Rectal smooth muscle tissue (tissue), 1 donor: ENCODE measurements around the gene IRF2BP2.

Experiments
- H3K27ac ChIP-seq: one replicate; pipeline ENCODE4 v1.7.0; 2013; ENCODE audit warnings: low read depth, low read length, inconsistent platforms
- H3K27me3 ChIP-seq: one replicate; pipeline ENCODE4 v1.7.0; 2013; ENCODE audit warnings: low read length; ENCODE audit not compliant: control insufficient read depth, insufficient read depth
- H3K36me3 ChIP-seq: one replicate; pipeline ENCODE4 v1.7.0; 2013; ENCODE audit warnings: low read length; ENCODE audit not compliant: control insufficient read depth, insufficient read depth
- H3K4me1 ChIP-seq: one replicate; pipeline ENCODE4 v1.7.0; 2013; ENCODE audit warnings: low read length; ENCODE audit not compliant: control insufficient read depth, insufficient read depth
- H3K4me3 ChIP-seq: one replicate; pipeline ENCODE4 v1.7.0; 2013; ENCODE audit warnings: low read length
- H3K9ac ChIP-seq: one replicate; pipeline ENCODE4 v1.7.0; 2013; ENCODE audit warnings: low read length

IRF2BP2 gene

DNA sequence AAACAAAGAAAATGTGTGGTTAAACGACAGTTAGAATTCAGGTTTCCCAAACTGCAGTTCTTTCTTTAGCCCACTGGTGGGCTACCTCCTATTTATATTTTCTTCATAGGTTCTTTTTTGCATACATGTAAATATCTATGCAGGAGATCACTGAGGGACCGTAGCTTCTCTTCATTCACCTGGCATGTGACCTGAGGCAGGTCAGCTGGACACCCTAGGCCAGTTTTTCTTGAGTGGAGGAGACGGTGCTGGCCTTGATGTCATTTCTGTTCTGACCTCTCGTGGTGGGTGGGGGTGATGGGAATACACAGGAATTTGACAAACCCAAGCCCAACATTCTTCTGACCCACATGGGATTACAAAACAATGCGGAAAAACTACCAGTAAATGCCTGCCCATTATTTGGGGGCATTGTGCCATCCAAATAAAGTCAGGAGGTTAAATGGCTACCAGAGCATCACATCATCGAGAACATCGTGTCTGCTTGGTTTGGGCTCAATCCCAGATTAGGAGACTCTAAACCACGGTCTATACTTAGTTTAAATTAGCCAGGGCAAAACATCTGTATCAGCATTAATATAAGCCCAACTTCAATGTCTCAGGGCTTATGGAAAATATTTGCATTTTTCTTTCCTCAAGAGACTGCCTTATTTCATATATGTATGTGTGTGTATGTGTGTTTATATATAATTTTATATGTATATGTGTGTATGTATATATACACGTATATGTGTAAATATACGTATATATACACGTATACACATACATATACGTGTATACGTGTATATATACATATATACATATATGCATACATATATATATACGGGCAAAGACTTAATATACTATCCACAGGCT, 7.4 kb upstream of the IRF2BP2 start:
- H3K4me3 ChIP-seq: no peak overlapping the region
- H3K9ac ChIP-seq: no peak overlapping the region
- peaks cover 21% of the 10 kb centered on the region for H3K4me1 ChIP-seq
- H3K27me3 ChIP-seq: no peaks in the 10 kb centered on the region
- H3K36me3 ChIP-seq: no peaks in the 10 kb centered on the region
- H3K27ac ChIP-seq: no peak overlapping the region

DNA sequence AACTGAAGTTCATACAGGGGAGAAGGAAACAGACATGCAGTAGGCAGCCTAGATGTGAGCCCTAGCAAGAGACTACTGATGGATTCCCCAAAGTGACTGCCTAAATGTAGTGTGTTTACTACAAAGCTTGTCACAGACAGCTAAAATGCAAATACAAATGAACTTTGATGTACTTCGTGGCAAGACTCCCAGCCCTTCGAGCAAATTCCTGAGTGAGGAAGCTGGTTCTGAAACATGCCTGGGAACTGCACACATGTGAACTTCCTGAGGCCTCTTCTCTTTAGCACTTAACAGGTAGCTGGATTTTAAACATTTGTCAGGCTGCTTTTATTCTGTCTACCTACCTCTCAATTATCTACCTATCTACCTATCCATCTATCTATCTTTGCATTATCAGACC, 6.7 kb upstream of the IRF2BP2 start:
- no peak overlapping the region for H3K27ac ChIP-seq
- no peak overlapping the region for H3K4me3 ChIP-seq
- no peak overlapping the region for H3K9ac ChIP-seq
- H3K27me3 ChIP-seq: no peaks in the 10 kb centered on the region
- H3K4me1 ChIP-seq: peaks cover 28% of the 10 kb centered on the region
- H3K36me3 ChIP-seq: no peaks in the 10 kb centered on the region

DNA sequence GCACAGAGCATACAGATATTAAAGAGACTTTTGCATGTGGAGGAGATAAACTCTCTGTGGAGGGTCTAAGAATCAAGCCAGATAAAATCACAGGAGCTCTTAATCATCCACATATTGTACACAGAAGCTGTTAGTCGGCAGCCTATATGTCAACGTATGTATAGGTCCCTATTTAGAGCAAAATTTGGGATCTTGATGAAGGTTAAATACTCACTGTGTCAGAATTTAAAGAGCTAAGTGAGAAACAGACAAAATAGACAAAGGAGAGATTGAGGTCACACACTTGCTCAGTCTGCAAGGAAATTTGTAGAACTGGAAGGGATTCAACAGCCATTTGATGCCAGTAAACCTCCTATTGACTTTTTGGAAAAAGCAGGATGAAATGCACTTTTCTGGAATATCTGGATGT, 4.1 kb upstream of the IRF2BP2 start:
- Histone ChIP-seq H3K4me3 (no peak overlapping the region), H3K27me3 (no peaks in the 10 kb centered on the region), H3K36me3 (no peaks in the 10 kb centered on the region), H3K9ac (no peak overlapping the region), H3K27ac (peak overlapping the region; percentile 99), H3K4me1 (peaks cover 32% of the 10 kb centered on the region)

DNA sequence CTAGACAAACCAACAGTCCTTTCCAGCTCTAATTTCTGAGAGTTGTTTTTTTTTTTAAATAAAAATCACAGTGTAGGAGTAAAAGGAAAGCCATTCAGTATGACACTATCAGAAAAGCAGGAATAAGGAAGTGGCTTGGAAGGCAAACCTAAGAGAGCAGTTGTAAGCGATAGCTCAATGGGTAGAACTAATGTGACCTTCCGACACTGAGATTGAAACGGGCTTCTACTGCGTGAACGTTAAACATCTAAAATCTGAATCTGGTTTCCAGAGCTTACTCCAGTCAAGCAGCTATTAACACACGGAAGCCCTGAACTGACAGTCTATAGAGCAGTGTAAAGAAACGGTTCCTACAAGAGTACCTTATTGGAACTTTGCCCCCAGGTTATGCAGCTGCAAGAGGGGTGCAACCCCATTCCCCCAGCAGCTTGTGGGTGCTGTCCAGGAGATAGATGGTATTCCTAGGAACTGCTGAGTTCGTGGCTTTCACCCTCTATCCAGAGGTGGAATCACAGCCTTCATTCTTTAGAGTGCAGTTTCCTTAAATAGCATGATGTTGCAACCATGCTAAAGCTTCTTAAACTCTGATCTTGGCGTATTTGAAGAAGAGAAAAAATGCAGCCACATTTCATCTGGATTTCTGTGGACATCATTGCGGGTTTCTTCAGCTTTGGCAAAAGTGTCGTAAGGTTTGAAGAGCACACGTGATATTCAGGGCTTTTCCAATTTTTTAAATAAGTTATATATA, 3.3 kb upstream of the IRF2BP2 start:
- peaks cover 27% of the 10 kb centered on the region for H3K4me1 ChIP-seq

DNA sequence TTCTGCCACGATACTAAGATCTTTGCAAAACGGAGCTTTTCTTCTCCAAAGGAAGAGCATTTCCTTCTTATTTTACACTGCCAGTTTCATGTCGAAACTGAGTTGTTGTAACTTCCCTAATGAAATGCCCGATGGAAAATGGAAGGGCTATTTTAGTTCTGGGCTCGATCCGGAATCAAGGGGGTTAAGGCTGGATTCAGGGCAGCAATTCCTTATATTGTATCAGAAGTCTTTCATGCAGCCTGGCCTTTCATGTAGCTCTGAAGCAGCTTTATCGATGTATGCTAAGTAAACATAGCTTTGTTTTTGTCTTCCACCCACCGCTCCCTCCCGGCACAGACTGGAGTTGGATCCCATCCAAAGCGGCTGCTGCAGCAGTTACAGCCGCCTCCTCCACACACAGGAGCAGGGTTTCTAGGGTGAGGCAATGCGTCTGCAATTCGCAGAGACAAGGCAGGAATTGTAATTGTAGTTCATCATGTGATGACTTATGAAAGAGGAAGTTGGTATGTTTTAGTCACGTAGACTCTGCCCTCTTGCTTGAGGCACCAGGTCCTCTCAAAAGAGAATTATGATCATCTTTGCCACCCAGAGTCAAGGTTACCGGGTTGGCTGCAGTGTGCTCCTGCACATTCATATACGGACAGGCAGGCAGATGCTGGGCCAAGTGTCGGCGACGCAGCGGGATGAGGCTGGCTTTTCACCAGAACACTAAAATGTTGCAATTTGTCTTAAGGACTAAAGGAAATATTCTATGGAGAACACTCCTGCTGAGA, 2.6 kb upstream of the IRF2BP2 start:
- peaks cover 9% of the 10 kb centered on the region for H3K36me3 ChIP-seq
- H3K4me3 ChIP-seq: peak overlapping the region; percentile 57
- peaks cover 27% of the 10 kb centered on the region for H3K4me1 ChIP-seq
- H3K9ac ChIP-seq: peak overlapping the region; percentile 7
- H3K27me3 ChIP-seq: no peaks in the 10 kb centered on the region
- H3K27ac ChIP-seq: peak overlapping the region; percentile 99

More for the DNA sequence above, 3.3 kb upstream of the IRF2BP2 start:
- Histone ChIP-seq H3K4me3 (peak overlapping the region; percentile 23), H3K9ac (no peak overlapping the region), H3K27me3 (no peaks in the 10 kb centered on the region), H3K36me3 (peaks cover 1% of the 10 kb centered on the region), H3K27ac (peak overlapping the region; percentile 99)

DNA sequence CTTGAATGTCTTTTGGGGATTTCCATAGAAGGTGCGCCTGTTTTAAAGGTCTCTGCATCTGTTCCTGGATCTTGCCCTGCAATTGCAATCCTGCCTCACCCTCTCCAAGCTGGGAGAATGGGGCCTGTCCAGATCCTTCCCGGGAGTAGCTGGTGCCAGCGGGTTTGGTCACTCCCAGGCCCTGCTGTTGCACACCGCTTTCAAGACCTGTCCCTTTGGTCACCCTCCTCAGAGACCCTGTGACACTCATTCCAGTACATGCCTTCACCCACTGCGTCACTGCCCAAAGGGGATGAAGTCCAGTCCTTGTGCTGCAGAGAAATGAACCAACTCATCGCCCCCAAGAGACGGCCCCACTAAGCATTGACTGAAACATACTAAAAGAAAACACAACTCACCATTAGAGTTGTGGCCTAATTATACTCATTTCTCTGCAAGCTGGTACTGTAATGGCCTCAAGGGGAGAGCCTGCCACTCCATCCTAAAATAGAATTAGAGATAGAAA, 1.9 kb upstream of the IRF2BP2 start:
- Histone ChIP-seq H3K9ac (peak overlapping the region; percentile 64), H3K36me3 (peaks cover 15% of the 10 kb centered on the region), H3K27ac (peak overlapping the region; percentile 99), H3K4me3 (peak overlapping the region; percentile 57), H3K4me1 (peaks cover 27% of the 10 kb centered on the region), H3K27me3 (no peaks in the 10 kb centered on the region)

DNA sequence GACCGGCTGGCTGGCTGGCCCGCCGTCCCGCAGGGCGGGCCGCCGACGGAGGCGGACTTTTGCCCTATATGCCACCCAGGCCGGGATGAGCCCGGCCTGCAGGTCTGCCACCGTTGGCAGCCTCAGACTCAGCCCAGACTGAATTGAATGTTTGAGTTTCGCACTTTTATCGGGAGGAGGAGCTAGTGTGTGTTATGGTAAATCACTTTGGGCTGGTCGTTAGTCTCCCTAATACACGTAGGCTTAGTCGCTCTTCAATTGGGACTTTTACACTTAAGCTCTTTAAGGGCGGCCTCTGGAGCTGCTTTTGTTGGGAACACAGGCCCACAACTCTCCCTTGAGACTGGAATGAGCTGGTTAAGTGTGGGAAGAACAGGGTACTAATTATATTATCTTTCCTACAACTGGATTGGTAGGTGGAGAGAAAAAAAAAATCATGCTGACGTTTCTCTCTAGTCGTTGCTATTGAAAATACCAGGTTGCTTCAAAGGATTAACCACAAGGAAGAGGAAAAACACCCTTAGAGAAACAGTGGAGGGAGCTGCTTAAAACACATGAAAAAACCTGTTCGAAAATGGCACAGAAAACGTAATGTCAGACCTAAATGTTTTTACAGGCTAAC, 1.4 kb upstream of the IRF2BP2 start:
- H3K36me3 ChIP-seq: peaks cover 16% of the 10 kb centered on the region
- peak overlapping the region; percentile 64 for H3K9ac ChIP-seq
- H3K27me3 ChIP-seq: no peaks in the 10 kb centered on the region
- H3K4me3 ChIP-seq: peak overlapping the region; percentile 57
- peaks cover 27% of the 10 kb centered on the region for H3K4me1 ChIP-seq
- H3K27ac ChIP-seq: peak overlapping the region; percentile 99

DNA sequence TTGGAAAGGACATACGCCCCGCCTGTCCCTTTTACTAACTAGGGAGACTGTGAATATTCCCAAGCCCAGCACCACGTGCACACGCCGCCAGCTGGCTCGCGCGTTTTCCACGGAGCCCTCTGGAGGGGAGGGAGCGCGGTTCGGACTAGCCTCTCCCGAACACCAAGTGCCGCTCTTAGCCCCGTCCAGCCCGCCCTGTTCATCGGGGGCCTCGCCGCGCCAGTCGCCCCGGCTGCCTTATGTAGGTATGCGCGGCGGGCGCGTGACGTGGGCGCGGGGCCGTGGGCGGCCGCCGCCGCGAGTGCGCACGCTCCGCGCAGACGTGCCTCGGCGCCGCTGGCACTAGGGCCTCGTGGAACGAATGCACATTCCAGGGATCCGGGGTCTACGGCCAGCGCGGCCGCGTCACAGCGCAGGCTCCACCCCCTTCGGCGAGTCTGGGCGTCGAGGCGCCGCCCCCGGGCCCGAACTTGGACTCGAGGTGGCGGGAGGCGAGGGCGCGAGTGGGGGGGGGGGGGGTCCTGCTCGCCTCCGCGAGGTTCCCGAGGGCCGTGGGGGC, 767 bp upstream of the IRF2BP2 start:
- H3K27ac ChIP-seq: peak overlapping the region; percentile 99
- H3K9ac ChIP-seq: peak overlapping the region; percentile 85
- no peaks in the 10 kb centered on the region for H3K27me3 ChIP-seq
- H3K4me1 ChIP-seq: peaks cover 27% of the 10 kb centered on the region
- H3K4me3 ChIP-seq: peak overlapping the region; percentile 88
- H3K36me3 ChIP-seq: peaks cover 16% of the 10 kb centered on the region

DNA sequence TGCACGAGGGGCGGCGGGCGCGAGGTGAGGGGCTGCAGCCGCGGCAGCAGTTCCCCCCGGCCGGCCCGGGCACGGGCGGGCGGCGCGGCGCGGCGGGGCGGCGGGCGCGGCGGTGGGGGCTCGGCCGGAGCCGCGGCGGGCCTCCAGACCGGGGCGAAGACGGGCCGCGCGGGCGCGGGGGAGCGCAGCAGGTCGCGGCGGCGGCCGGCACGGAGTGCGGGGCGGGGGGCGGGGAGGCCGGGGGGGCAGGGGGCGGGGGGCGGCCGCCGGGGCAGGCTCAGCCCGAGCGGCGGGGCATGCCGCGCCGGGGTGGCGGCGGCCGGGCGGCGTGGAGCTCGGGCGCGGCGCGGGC, 311 bp downstream of the IRF2BP2 start:
- no peak overlapping the region for H3K9ac ChIP-seq
- peaks cover 16% of the 10 kb centered on the region for H3K36me3 ChIP-seq
- H3K4me3 ChIP-seq: peak overlapping the region; percentile 88
- H3K27ac ChIP-seq: peak overlapping the region; percentile 99
- no peaks in the 10 kb centered on the region for H3K27me3 ChIP-seq
- peaks cover 27% of the 10 kb centered on the region for H3K4me1 ChIP-seq

DNA sequence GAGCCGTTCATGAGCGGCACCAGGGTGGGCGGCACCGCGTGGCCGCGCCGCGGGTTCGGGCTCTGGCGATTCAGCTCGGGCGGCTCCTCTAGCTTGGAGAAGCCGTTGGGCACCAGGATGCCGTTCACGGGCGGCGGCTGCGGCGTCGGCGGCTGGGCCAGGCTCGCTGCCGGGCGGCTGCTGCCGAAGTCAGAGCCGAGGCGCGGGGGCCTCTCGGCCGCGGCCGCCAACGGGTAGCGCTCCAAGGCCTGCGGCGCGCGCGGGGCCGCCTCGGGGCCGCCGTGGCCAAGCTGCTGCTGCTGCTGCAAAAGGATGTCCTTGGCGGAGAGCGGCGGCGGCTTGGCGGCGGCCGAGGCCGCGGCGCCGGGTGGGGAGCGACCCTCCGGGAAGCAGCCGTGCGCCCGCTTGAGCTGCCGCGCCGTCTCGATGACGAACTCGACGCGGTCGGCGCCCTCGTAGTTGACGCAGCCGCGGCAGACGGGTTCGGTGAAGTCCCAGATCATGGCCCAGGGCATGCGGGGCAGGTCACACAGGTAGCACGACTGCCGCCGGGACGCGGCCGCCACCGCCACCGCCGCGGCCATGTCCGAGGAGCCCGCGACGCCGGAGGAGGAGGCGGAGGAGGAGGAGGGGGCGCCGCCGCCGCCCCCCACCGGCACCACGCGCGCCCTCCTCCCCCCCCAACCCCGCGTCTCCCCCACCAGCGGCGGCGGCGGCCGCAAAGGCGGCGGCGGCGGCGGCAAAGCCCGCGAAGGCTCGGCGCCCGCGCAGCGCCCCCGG, 877 bp downstream of the IRF2BP2 start:
- peak overlapping the region; percentile 98 for H3K9ac ChIP-seq
- H3K4me3 ChIP-seq: peak overlapping the region; percentile 98
- no peaks in the 10 kb centered on the region for H3K27me3 ChIP-seq
- H3K4me1 ChIP-seq: peaks cover 27% of the 10 kb centered on the region
- H3K36me3 ChIP-seq: peaks cover 16% of the 10 kb centered on the region
- H3K27ac ChIP-seq: peak overlapping the region; percentile 99
